HepG2 (cell line): ENCODE data around the gene BMP2K. TPM values are rescaled to one million over a fixed set of nuclear protein-coding genes. Genes with fewer than 3 reads are reported as not detected.

Source experiments
- polyA plus RNA-seq, 8 experiments: library from polyadenylated mRNA; depleted of rRNA in 3 of 8; stranded (reverse) in 7 of 8; unstranded in 1 of 8; fragments of >200 nt; fragmentation: Illumina TruSeq in 4 of 8; extraction: Trizol in 4 of 8; gene quantifications; 2 replicates each; pipeline versions ENCODE4 v1.2.1 to v1.2.3, GENCODE V29; 2011 to 2016; ENCODE audit warnings: low read depth in 4 of 8, missing spikeins in 1 of 8, mixed read lengths in 1 of 8; ENCODE audit not compliant: insufficient read depth in 1 of 8
- total RNA-seq, 5 experiments: library from RNA; depleted of rRNA; stranded (reverse); fragments of >200 nt; fragmentation: Illumina TruSeq; extraction: Trizol; gene quantifications; 2 replicates each; pipeline ENCODE4 v1.2.3, GENCODE V29; 2016; ENCODE audit warnings: low read depth in 1 of 5
- TF ChIP-seq, protein P1 (sequence below): sonication (generic); formaldehyde crosslinking; IDR thresholded peaks from one replicate; pipeline ENCODE4 v1.5.1; 2020; ENCODE audit warnings: mild to moderate bottlenecking, missing genetic modification reagents; ENCODE audit errors: not compliant biosample characterization

BMP2K gene
- total and polyA plus RNA-seq, 2 of the 13 experiments (the other 11 are each of a cell fraction or from before 2014, with no cell fraction given) = 8.6 to 15.2 TPM

DNA sequence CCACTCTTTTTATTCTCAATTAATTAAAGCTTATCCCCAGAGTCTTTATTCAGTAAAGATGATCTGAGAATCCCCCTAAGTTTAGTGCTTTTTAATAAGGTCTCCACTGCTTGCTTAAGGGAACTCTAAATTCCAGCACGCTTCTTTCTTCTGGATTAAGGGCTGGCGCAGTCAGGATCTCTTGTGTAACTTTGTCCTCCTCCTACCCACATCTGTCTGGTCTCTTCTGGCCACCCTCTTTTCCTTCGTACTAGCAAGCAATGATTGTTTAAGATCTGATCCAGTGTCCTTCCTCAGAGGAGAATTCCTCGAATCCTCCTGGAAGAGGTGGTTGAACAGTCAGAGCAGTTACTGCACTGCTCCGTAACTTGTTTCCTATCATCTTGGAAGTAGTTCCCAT is 177.1 kb downstream of the BMP2K start (continued):
- TF ChIP-seq, protein P1, sequence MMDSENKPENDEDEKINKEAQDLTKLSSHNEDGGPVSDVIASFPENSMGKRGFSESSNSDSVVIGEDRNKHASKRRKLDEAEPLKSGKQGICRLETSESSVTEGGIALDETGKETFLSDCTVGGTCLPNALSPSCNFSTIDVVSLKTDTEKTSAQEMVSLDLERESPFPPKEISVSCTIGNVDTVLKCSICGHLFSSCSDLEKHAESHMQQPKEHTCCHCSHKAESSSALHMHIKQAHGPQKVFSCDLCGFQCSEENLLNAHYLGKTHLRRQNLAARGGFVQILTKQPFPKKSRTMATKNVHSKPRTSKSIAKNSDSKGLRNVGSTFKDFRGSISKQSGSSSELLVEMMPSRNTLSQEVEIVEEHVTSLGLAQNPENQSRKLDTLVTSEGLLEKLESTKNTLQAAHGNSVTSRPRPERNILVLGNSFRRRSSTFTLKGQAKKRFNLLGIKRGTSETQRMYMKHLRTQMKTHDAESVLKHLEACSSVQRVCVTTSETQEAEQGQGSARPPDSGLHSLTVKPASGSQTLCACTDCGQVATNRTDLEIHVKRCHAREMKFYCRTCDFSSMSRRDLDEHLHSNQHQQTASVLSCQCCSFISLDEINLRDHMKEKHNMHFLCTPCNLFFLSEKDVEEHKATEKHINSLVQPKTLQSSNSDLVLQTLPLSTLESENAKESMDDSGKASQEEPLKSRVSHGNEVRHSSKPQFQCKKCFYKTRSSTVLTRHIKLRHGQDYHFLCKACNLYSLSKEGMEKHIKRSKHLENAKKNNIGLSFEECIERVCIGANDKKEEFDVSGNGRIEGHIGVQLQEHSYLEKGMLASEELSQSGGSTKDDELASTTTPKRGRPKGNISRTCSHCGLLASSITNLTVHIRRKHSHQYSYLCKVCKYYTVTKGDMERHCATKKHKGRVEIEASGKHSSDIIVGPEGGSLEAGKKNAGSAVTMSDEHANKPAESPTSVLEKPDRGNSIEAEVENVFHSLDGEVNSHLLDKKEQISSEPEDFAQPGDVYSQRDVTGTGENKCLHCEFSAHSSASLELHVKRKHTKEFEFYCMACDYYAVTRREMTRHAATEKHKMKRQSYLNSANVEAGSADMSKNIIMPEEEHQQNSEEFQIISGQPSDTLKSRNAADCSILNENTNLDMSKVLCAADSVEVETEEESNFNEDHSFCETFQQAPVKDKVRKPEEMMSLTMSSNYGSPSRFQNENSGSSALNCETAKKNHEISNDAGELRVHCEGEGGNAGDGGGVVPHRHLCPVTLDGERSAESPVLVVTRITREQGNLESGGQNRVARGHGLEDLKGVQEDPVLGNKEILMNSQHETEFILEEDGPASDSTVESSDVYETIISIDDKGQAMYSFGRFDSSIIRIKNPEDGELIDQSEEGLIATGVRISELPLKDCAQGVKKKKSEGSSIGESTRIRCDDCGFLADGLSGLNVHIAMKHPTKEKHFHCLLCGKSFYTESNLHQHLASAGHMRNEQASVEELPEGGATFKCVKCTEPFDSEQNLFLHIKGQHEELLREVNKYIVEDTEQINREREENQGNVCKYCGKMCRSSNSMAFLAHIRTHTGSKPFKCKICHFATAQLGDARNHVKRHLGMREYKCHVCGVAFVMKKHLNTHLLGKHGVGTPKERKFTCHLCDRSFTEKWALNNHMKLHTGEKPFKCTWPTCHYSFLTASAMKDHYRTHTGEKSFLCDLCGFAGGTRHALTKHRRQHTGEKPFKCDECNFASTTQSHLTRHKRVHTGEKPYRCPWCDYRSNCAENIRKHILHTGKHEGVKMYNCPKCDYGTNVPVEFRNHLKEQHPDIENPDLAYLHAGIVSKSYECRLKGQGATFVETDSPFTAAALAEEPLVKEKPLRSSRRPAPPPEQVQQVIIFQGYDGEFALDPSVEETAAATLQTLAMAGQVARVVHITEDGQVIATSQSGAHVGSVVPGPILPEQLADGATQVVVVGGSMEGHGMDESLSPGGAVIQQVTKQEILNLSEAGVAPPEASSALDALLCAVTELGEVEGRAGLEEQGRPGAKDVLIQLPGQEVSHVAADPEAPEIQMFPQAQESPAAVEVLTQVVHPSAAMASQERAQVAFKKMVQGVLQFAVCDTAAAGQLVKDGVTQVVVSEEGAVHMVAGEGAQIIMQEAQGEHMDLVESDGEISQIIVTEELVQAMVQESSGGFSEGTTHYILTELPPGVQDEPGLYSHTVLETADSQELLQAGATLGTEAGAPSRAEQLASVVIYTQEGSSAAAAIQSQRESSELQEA (CRISPR knock-in tag) = no peak
- TF ChIP-seq, all 625 proteins: peak for 0
